ENCODE data around the gene TRIM44.
A peak's percentile ranks its signal among the peaks of the same experiment; 100 is the strongest.

The TRIM44 gene

GRCh38 chr11:35662649-35663407, at the start of gene TRIM44:
TSS of gene TRIM44 (plus strand) at chr11:35662775. CDS start at chr11:35663112, 337 bp downstream.
- peak; percentile 84 to 85 for DNase-seq

- DNase-seq = no peak
Observed at GRCh38 chr11:35614939-35615569, 47.5 kb upstream of the TRIM44 start.

GRCh38 chr11:35615921-35616900, 46.4 kb upstream of the TRIM44 start:
- DNase-seq = no peak

GRCh38 chr11:35617316-35617686, 45.3 kb upstream of the TRIM44 start:
- no peak for DNase-seq

GRCh38 chr11:35617687-35618496, 44.7 kb upstream of the TRIM44 start, which contains the start of gene FJX1:
TSS of gene FJX1 (plus strand) at chr11:35618460. CDS start at chr11:35618637, 177 bp downstream.
- peak; percentile 19 to 39 for DNase-seq

- DNase-seq = peak; percentile 19 to 49
Observed at GRCh38 chr11:35618497-35619115, 44.0 kb upstream of the TRIM44 start.

GRCh38 chr11:35619116-35619854, 43.3 kb upstream of the TRIM44 start:
- peak; percentile 24 to 36 for DNase-seq

- DNase-seq = peak in 1 of 2 donors; percentile 10
Observed at GRCh38 chr11:35619855-35620640, 42.5 kb upstream of the TRIM44 start.

- no peak for DNase-seq
Observed at GRCh38 chr11:35620795-35621194, 41.8 kb upstream of the TRIM44 start.

GRCh38 chr11:35621620-35622019, 41.0 kb upstream of the TRIM44 start:
- DNase-seq = no peak

- DNase-seq = no peak
Observed at GRCh38 chr11:35622070-35622469, 40.5 kb upstream of the TRIM44 start.

GRCh38 chr11:35623621-35624168, 38.9 kb upstream of the TRIM44 start:
- no peak for DNase-seq

- no peak for DNase-seq
Observed at GRCh38 chr11:35624316-35624715, 38.3 kb upstream of the TRIM44 start.

GRCh38 chr11:35624781-35625180, 37.8 kb upstream of the TRIM44 start:
- no peak for DNase-seq

- DNase-seq = no peak
Observed at GRCh38 chr11:35626501-35626900, 36.1 kb upstream of the TRIM44 start.

GRCh38 chr11:35629511-35629910, 33.1 kb upstream of the TRIM44 start:
- no peak for DNase-seq

- no peak for DNase-seq
Observed at GRCh38 chr11:35629914-35630313, 32.7 kb upstream of the TRIM44 start.

- no peak for DNase-seq
Observed at GRCh38 chr11:35631891-35632290, 30.7 kb upstream of the TRIM44 start.

GRCh38 chr11:35632301-35632700, 30.3 kb upstream of the TRIM44 start:
- DNase-seq = no peak

All from stimulated activated CD4-positive, alpha-beta T cell treated with anti-CD3 and anti-CD28 coated beads, Interleukin-2, amount 100 ng/mL, for 24 hours (primary cell).